ENCODE data around the gene SMCO3.

DNA sequence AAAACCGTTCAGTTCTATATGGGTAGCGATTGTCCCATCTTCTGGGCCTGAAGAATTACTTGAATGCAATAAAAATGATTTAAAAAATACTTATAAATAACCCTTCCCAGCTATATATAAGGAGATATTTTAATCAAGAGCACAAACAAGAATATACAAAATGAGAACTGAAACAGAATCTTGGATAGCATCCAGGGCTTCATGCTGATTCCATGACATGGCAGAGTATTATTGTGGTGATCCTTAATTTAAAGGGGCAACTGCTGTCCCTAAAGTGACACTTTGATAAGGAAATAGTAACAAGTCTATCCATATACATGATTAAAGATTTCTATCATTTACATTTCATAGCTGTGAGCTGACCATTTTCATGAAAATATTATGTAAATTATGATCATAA lies 29.5 kb downstream of the SMCO3 start:
- TF ChIP-seq, protein P1, sequence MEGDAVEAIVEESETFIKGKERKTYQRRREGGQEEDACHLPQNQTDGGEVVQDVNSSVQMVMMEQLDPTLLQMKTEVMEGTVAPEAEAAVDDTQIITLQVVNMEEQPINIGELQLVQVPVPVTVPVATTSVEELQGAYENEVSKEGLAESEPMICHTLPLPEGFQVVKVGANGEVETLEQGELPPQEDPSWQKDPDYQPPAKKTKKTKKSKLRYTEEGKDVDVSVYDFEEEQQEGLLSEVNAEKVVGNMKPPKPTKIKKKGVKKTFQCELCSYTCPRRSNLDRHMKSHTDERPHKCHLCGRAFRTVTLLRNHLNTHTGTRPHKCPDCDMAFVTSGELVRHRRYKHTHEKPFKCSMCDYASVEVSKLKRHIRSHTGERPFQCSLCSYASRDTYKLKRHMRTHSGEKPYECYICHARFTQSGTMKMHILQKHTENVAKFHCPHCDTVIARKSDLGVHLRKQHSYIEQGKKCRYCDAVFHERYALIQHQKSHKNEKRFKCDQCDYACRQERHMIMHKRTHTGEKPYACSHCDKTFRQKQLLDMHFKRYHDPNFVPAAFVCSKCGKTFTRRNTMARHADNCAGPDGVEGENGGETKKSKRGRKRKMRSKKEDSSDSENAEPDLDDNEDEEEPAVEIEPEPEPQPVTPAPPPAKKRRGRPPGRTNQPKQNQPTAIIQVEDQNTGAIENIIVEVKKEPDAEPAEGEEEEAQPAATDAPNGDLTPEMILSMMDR (IDR thresholded peaks at IDR 0.05; ENCODE audit: low read depth, low read length): no peak
- TF ChIP-seq, protein P2, sequence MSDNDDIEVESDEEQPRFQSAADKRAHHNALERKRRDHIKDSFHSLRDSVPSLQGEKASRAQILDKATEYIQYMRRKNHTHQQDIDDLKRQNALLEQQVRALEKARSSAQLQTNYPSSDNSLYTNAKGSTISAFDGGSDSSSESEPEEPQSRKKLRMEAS (IDR thresholded peaks at IDR 0.05; ENCODE audit: low read depth, low read length): no peak
- TF ChIP-seq POLR2A (IDR thresholded peaks at IDR 0.05; ENCODE audit: extremely low read depth, insufficient read length) (no peak), MYC (IDR thresholded peaks at IDR 0.05; ENCODE audit: low read depth, low read length) (no peak)

Data from NB4 (cell line).